ENCODE data around the gene AADACL3.

DNA sequence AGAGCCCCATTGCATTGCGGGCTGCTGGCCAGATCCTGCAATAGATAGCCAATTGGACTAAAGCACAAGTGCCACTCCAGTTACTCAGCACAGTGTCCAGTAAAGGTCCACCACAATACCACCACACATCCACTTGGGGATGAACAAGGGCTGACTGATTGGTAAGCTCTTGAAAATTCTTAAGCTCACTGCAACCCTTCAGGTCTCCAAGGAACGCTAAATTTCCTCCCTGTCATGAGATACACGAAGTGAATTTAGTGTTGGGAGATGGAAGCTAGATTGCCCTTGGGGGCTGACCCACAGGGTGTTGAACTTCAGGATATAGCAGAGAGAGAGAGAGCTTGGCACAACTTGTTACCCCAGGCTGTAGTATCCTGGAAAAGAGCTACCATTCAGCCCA is 9.8 kb upstream of the AADACL3 start:
- TF ChIP-seq EZH2 (IDR thresholded peaks at IDR 0.05; ENCODE audit: insufficient read depth, poor library complexity, severe bottlenecking), result no peak
- no peak for TF ChIP-seq EZH2phosphoT487 (IDR thresholded peaks at IDR 0.05; ENCODE audit: insufficient read depth, low read depth)
